GM23338 (cell line): ENCODE data around the gene GCAT.

ENCODE experiments used
- CREB1 ChIP-seq: fragments of 250-450 bp; sonication (Bioruptor Pico); IDR thresholded peaks from 2 replicates; pipeline ENCODE4 v1.5.0; 2020; ENCODE audit warnings: low read depth, mild to moderate bottlenecking, moderate library complexity
- CTCF ChIP-seq, 2 experiments: fragments of 200-600 bp in 1 of 2; sonication (generic) in 1 of 2; conservative IDR thresholded peaks; 2 replicates each; pipeline versions ENCODE4 v1.5.1 to v1.6.1; 2016 to 2017; ENCODE audit warnings: antibody characterized with exemption in 2 of 2, low read depth in 2 of 2, mild to moderate bottlenecking in 2 of 2, moderate library complexity in 1 of 2
- ETS1 ChIP-seq: IDR thresholded peaks from 2 replicates; pipeline ENCODE4 v1.6.1; 2016; ENCODE audit warnings: antibody characterized with exemption
- EZH2 ChIP-seq: fragments of 200-600 bp; sonication (generic); IDR thresholded peaks from one replicate; pipeline ENCODE4 v1.8.0; 2017; ENCODE audit warnings: antibody characterized with exemption, mild to moderate bottlenecking, low read depth; ENCODE audit not compliant: unreplicated experiment
- EZH2phosphoT487 ChIP-seq: fragments of 200-600 bp; sonication (generic); IDR thresholded peaks from one replicate; pipeline ENCODE4 v1.8.1; 2018; ENCODE audit warnings: antibody characterized with exemption; ENCODE audit not compliant: unreplicated experiment
- JUNB ChIP-seq: IDR thresholded peaks from one replicate; pipeline ENCODE4 v1.6.1; 2016; ENCODE audit warnings: antibody characterized with exemption; ENCODE audit not compliant: unreplicated experiment
- NANOG ChIP-seq: IDR thresholded peaks from 2 replicates; pipeline ENCODE4 v1.6.1; 2016; ENCODE audit warnings: antibody characterized with exemption, borderline replicate concordance
- POLR2AphosphoS5 ChIP-seq: IDR thresholded peaks from 2 replicates; pipeline ENCODE4 v1.6.1; 2016; ENCODE audit warnings: antibody characterized with exemption, low read depth
- REST ChIP-seq: IDR thresholded peaks from one replicate; pipeline ENCODE4 v1.6.1; 2018; ENCODE audit warnings: antibody characterized with exemption; ENCODE audit not compliant: unreplicated experiment
- STAT1 ChIP-seq: IDR thresholded peaks from one replicate; pipeline ENCODE4 v1.6.1; 2016; ENCODE audit warnings: antibody characterized with exemption; ENCODE audit not compliant: unreplicated experiment
- ZNF114 ChIP-seq: fragments of 250-450 bp; sonication (Bioruptor Pico); IDR thresholded peaks from 2 replicates; pipeline ENCODE4 v1.5.0; 2020; ENCODE audit warnings: mild to moderate bottlenecking, moderate library complexity
- ZNF462 ChIP-seq: fragments of 250-450 bp; sonication (Bioruptor Pico); IDR thresholded peaks from 2 replicates; pipeline ENCODE4 v1.5.0; 2020; ENCODE audit warnings: mild to moderate bottlenecking, moderate library complexity

- no peak for TF ChIP-seq CTCF (conservative IDR thresholded peaks at IDR 0.05; ENCODE audit: low read depth in 2 of 2)
- TF ChIP-seq POLR2AphosphoS5 = no peak
- TF ChIP-seq EZH2 = no peak
- no peak for TF ChIP-seq REST
- no peak for TF ChIP-seq NANOG
- no peak for TF ChIP-seq CREB1 (CRISPR knock-in tag)
- TF ChIP-seq EZH2phosphoT487 = no peak
- no peak for TF ChIP-seq ETS1
- no peak for TF ChIP-seq JUNB
- TF ChIP-seq ZNF114 (CRISPR knock-in tag) = no peak
- TF ChIP-seq ZNF462 (CRISPR knock-in tag) = no peak
- TF ChIP-seq STAT1 = no peak
Measured at GRCh38 chr22:37855462-37855861, 47.7 kb downstream of the GCAT start.
